Skeletal muscle satellite cell (primary cell): ENCODE results near the gene ARHGAP8.
"Not testable (repeated sequence)": the region's sequence is repeated elsewhere in the genome, so short reads cannot be mapped to it uniquely, and the experiment has no call there.

Source experiments
- H3K27me3 ChIP-seq: 2 replicates; pipeline ENCODE4 v1.7.0; 2013; ENCODE audit warnings: low read length; ENCODE audit not compliant: control insufficient read depth, insufficient read depth
- H3K36me3 ChIP-seq: 2 replicates; pipeline ENCODE4 v1.7.0; 2013; ENCODE audit warnings: mild to moderate bottlenecking, control low read depth, low read length; ENCODE audit not compliant: insufficient read depth
- H3K4me1 ChIP-seq: 2 replicates; pipeline ENCODE4 v1.7.0; 2013; ENCODE audit warnings: low read length; ENCODE audit not compliant: control insufficient read depth, insufficient read depth
- H3K4me2 ChIP-seq: 2 replicates; pipeline ENCODE4 v1.7.0; 2013; ENCODE audit warnings: mild to moderate bottlenecking, low read length
- H3K4me3 ChIP-seq: 2 replicates; pipeline ENCODE4 v1.7.0; 2013; ENCODE audit warnings: low read length
- H3K9ac ChIP-seq: 2 replicates; pipeline ENCODE4 v1.7.0; 2013; ENCODE audit warnings: mild to moderate bottlenecking, low read depth, low read length, moderate library complexity
- H3K9me3 ChIP-seq: replicated peaks from 2 replicates; pipeline ENCODE4 v1.7.0; 2013; ENCODE audit warnings: mild to moderate bottlenecking, control low read depth, low read length

ARHGAP8 gene

GRCh38 chr22:44734801-44735517, 17.4 kb upstream of the ARHGAP8 start:
- Histone ChIP-seq H3K4me3 (no peak overlapping the region), H3K27me3 (peaks cover 11% of the 10 kb centered on the region), H3K4me2 (no peak overlapping the region), H3K4me1 (peaks cover 2% of the 10 kb centered on the region), H3K36me3 (no peaks in the 10 kb centered on the region), H3K9ac (no peak overlapping the region), H3K9me3 (no peaks in the 10 kb centered on the region)

- Histone ChIP-seq H3K9ac (no peak overlapping the region), H3K9me3 (no peaks in the 10 kb centered on the region), H3K27me3 (peaks cover 11% of the 10 kb centered on the region), H3K4me3 (no peak overlapping the region), H3K4me2 (no peak overlapping the region), H3K4me1 (no peaks in the 10 kb centered on the region), H3K36me3 (no peaks in the 10 kb centered on the region)
Observed at GRCh38 chr22:44735518-44736428, 16.6 kb upstream of the ARHGAP8 start.

GRCh38 chr22:44736581-44737405, 15.6 kb upstream of the ARHGAP8 start:
- no peak overlapping the region for H3K4me2 ChIP-seq
- H3K9me3 ChIP-seq, result no peaks in the 10 kb centered on the region
- peaks cover 11% of the 10 kb centered on the region for H3K27me3 ChIP-seq
- H3K4me3 ChIP-seq, result no peak overlapping the region
- no peaks in the 10 kb centered on the region for H3K4me1 ChIP-seq
- no peak overlapping the region for H3K9ac ChIP-seq
- no peaks in the 10 kb centered on the region for H3K36me3 ChIP-seq

- H3K4me1 ChIP-seq, result no peaks in the 10 kb centered on the region
- H3K4me3 ChIP-seq, result no peak overlapping the region
- no peaks in the 10 kb centered on the region for H3K36me3 ChIP-seq
- H3K9ac ChIP-seq, result no peak overlapping the region
- H3K4me2 ChIP-seq, result no peak overlapping the region
- peaks cover 11% of the 10 kb centered on the region for H3K27me3 ChIP-seq
- no peaks in the 10 kb centered on the region for H3K9me3 ChIP-seq
Observed at GRCh38 chr22:44737406-44738346, 14.7 kb upstream of the ARHGAP8 start.

GRCh38 chr22:44738347-44738715, 14.0 kb upstream of the ARHGAP8 start:
- Histone ChIP-seq H3K4me3 (no peak overlapping the region), H3K4me1 (no peaks in the 10 kb centered on the region), H3K9ac (no peak overlapping the region), H3K36me3 (no peaks in the 10 kb centered on the region), H3K27me3 (peaks cover 14% of the 10 kb centered on the region), H3K4me2 (no peak overlapping the region), H3K9me3 (no peaks in the 10 kb centered on the region)

- Histone ChIP-seq H3K4me1 (no peaks in the 10 kb centered on the region), H3K9ac (no peak overlapping the region), H3K4me2 (no peak overlapping the region), H3K9me3 (no peaks in the 10 kb centered on the region), H3K27me3 (peaks cover 21% of the 10 kb centered on the region), H3K4me3 (no peak overlapping the region), H3K36me3 (no peaks in the 10 kb centered on the region)
Observed at GRCh38 chr22:44739024-44739423, 13.4 kb upstream of the ARHGAP8 start.

GRCh38 chr22:44739666-44740065, 12.7 kb upstream of the ARHGAP8 start:
- H3K4me1 ChIP-seq, H3K9me3 ChIP-seq, H3K4me2 ChIP-seq, H3K36me3 ChIP-seq, H3K9ac ChIP-seq, H3K4me3 ChIP-seq: not testable (repeated sequence)
- peaks cover 22% of the 10 kb centered on the region for H3K27me3 ChIP-seq

GRCh38 chr22:44740307-44740706, 12.1 kb upstream of the ARHGAP8 start:
- no peaks in the 10 kb centered on the region for H3K9me3 ChIP-seq
- no peak overlapping the region for H3K9ac ChIP-seq
- H3K27me3 ChIP-seq, result peaks cover 26% of the 10 kb centered on the region
- H3K4me2 ChIP-seq, result no peak overlapping the region
- no peaks in the 10 kb centered on the region for H3K36me3 ChIP-seq
- H3K4me3 ChIP-seq, result no peak overlapping the region
- H3K4me1 ChIP-seq, result no peaks in the 10 kb centered on the region

GRCh38 chr22:44741929-44742328, 10.4 kb upstream of the ARHGAP8 start:
- Histone ChIP-seq H3K9me3 (no peaks in the 10 kb centered on the region), H3K4me2 (no peak overlapping the region), H3K27me3 (peaks cover 39% of the 10 kb centered on the region), H3K36me3 (no peaks in the 10 kb centered on the region), H3K9ac (no peak overlapping the region), H3K4me3 (no peak overlapping the region), H3K4me1 (no peaks in the 10 kb centered on the region)

- Histone ChIP-seq H3K9me3 (no peaks in the 10 kb centered on the region), H3K36me3 (no peaks in the 10 kb centered on the region), H3K4me3 (no peak overlapping the region), H3K27me3 (peaks cover 34% of the 10 kb centered on the region), H3K9ac (no peak overlapping the region), H3K4me1 (no peaks in the 10 kb centered on the region), H3K4me2 (no peak overlapping the region)
Observed at GRCh38 chr22:44743247-44743646, 9.1 kb upstream of the ARHGAP8 start.
